ENCODE results near the gene NCAPG2. TPM values are rescaled to one million over a fixed set of nuclear protein-coding genes. Genes with fewer than 3 reads are reported as not detected.

Gene NCAPG2
- total RNA-seq, 1 experiment from 2014 or later: 99.4 TPM

DNA sequence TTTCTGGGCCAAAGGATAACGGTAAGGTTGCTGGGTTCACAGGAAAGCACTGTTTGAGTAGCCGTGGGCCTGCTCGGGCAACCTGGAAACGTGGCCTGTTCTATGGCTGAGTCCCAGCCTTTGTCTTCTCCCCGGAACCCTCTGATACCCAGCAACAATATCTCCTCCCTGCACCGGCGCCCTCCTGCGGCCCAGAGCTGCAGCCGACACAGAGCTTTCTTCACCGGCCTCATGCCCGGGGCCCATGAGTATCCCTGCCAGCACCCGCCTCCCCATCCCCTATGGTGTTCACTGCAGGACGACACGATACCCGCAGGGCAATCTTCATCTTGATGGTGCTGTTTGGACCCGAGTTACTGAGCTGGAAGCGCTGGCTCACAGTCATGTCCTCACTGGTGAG, 38.6 kb upstream of the NCAPG2 start:
- H3K4me1 Mint-ChIP-seq: no peaks in the 10 kb centered on the region
- no peaks in the 10 kb centered on the region for H3K9me3 Mint-ChIP-seq
- no peaks in the 10 kb centered on the region for H3K79me1 ChIP-seq (ENCODE audit: insufficient read depth, low read depth, low read length, poor library complexity, severe bottlenecking)
- no CpG with 5 or more reads among the region's 17 CpGs for WGBS (ENCODE audit: extremely low coverage, insufficient read length, low lambda C conversion rate)
- no peak overlapping the region for H3K27ac ChIP-seq (ENCODE audit: insufficient read length, low read depth, low read length)
- no peak overlapping the region for H3K23ac ChIP-seq (ENCODE audit: insufficient read length, low read depth, low read length)
- H3K27me3 ChIP-seq (ENCODE audit: insufficient read depth, low read length): no peaks in the 10 kb centered on the region
- no peak overlapping the region for H3K4me3 Mint-ChIP-seq
- no peak overlapping the region for H2BK12ac ChIP-seq (ENCODE audit: insufficient read length, low read depth, low read length)
- H3K4me2 ChIP-seq (ENCODE audit: insufficient read depth, insufficient read length, low read length): no peak overlapping the region
- no peak overlapping the region for H2BK5ac ChIP-seq (ENCODE audit: insufficient read length, low read length)
- H3K56ac ChIP-seq (ENCODE audit: insufficient read length, low read depth, low read length): no peak overlapping the region
- H4K5ac ChIP-seq (ENCODE audit: insufficient read length, low read depth, low read length): no peak overlapping the region
- no peak overlapping the region for H3K4ac ChIP-seq (ENCODE audit: low read depth, low read length)
- no peak overlapping the region for H2BK120ac ChIP-seq (ENCODE audit: low read depth, low read length, poor library complexity, severe bottlenecking)
- no peak overlapping the region for H4K91ac ChIP-seq (ENCODE audit: insufficient read length, low read depth, low read length)
- H3K18ac ChIP-seq (ENCODE audit: insufficient read length, low read depth, low read length): no peak overlapping the region
- H3K23me2 ChIP-seq (ENCODE audit: insufficient read length, low read depth, low read length, poor library complexity, severe bottlenecking): no peaks in the 10 kb centered on the region
- H2BK20ac ChIP-seq (ENCODE audit: low read depth, low read length, poor library complexity, severe bottlenecking): no peak overlapping the region
- H3T11ph ChIP-seq (ENCODE audit: low read length): no peak overlapping the region
- peak; percentile 72 for DNase-seq
- TF ChIP-seq, protein P1, sequence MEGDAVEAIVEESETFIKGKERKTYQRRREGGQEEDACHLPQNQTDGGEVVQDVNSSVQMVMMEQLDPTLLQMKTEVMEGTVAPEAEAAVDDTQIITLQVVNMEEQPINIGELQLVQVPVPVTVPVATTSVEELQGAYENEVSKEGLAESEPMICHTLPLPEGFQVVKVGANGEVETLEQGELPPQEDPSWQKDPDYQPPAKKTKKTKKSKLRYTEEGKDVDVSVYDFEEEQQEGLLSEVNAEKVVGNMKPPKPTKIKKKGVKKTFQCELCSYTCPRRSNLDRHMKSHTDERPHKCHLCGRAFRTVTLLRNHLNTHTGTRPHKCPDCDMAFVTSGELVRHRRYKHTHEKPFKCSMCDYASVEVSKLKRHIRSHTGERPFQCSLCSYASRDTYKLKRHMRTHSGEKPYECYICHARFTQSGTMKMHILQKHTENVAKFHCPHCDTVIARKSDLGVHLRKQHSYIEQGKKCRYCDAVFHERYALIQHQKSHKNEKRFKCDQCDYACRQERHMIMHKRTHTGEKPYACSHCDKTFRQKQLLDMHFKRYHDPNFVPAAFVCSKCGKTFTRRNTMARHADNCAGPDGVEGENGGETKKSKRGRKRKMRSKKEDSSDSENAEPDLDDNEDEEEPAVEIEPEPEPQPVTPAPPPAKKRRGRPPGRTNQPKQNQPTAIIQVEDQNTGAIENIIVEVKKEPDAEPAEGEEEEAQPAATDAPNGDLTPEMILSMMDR (conservative IDR thresholded peaks at IDR 0.05): peak; percentile 52
- no peak overlapping the region for H2BK15ac ChIP-seq (ENCODE audit: low read depth, low read length)
- no peak overlapping the region for H2AFZ ChIP-seq (ENCODE audit: low read length)
- H4K8ac ChIP-seq (replicated peaks; ENCODE audit: insufficient read length, low read depth, low read length): no peak overlapping the region
- peaks cover 14 to 77% (median 75%) of the 10 kb centered on the region in 3 experiments; a peak in 6 of 7 replicates for H3K36me3 Mint-ChIP-seq (ENCODE audit: insufficient read depth in 1 of 3, low read depth in 3 of 3)
- no peak overlapping the region for H3K9ac ChIP-seq (ENCODE audit: extremely low read depth, insufficient read length, low read length)
- no peaks in the 10 kb centered on the region; the same call in 1 of the 2 replicates for H3K27me3 Mint-ChIP-seq (ENCODE audit: low read depth)
- H2AK5ac ChIP-seq (ENCODE audit: insufficient read length, low read length): no peak overlapping the region
- no peaks in the 10 kb centered on the region for H3K9me3 ChIP-seq (ENCODE audit: control insufficient read depth, low read depth, low read length)
- H4K20me1 ChIP-seq (ENCODE audit: control insufficient read depth, insufficient read depth, insufficient read length): no peaks in the 10 kb centered on the region
- no peaks in the 10 kb centered on the region for H3K79me2 ChIP-seq (ENCODE audit: insufficient read depth, low read length)
- no peaks in the 10 kb centered on the region for H3K4me1 ChIP-seq (ENCODE audit: insufficient read depth, low read length)
- no peak overlapping the region for H3K14ac ChIP-seq (ENCODE audit: insufficient read depth, low read length)
- peak overlapping the region in 2 of 3 experiments; percentile 62 to 73; a peak in 4 of 7 replicates for H3K27ac Mint-ChIP-seq
